Activated gamma-delta T cell treated with Interleukin-2 at 50 U/mL for 16 hours (primary cell): ENCODE measurements around the gene GAS2L3.
"Not testable (repeated sequence)": the region's sequence is repeated elsewhere in the genome, so short reads cannot be mapped to it uniquely, and the experiment has no call there.

ENCODE experiments used
- DNase-seq: peaks from one replicate; pipeline ENCODE4 v3.0.0-alpha.2; 2020

Gene GAS2L3

GRCh38 chr12:100573292-100574186 is at the start of gene GAS2L3:
Gene GAS2L3 (plus strand): TSS chr12:100573684. CDS start chr12:100594905, 21,221 bp downstream.
- peak; percentile 14 for DNase-seq

- no peak for DNase-seq
Measured at GRCh38 chr12:100528034-100528433, 45.5 kb upstream of the GAS2L3 start.

- no peak for DNase-seq
Measured at GRCh38 chr12:100528471-100529127, 44.9 kb upstream of the GAS2L3 start.

GRCh38 chr12:100529756-100530350 is 43.6 kb upstream of the GAS2L3 start:
- no peak for DNase-seq

- DNase-seq: no peak
Measured at GRCh38 chr12:100533376-100533775, 40.1 kb upstream of the GAS2L3 start.

GRCh38 chr12:100534625-100535227 is 38.8 kb upstream of the GAS2L3 start:
- no peak for DNase-seq

GRCh38 chr12:100539202-100539601 is 34.3 kb upstream of the GAS2L3 start:
- DNase-seq: no peak

- DNase-seq: no peak
Measured at GRCh38 chr12:100544165-100544564, 29.3 kb upstream of the GAS2L3 start.

GRCh38 chr12:100545092-100545491 is 28.4 kb upstream of the GAS2L3 start:
- no peak for DNase-seq

GRCh38 chr12:100553936-100554335 is 19.5 kb upstream of the GAS2L3 start:
- DNase-seq: no peak

GRCh38 chr12:100554608-100555077 is 18.8 kb upstream of the GAS2L3 start:
- DNase-seq: no peak

GRCh38 chr12:100555722-100556121 is 17.8 kb upstream of the GAS2L3 start:
- DNase-seq: no peak

- no peak for DNase-seq
Measured at GRCh38 chr12:100557357-100557756, 16.1 kb upstream of the GAS2L3 start.

- DNase-seq: not testable (repeated sequence)
Measured at GRCh38 chr12:100559261-100559660, 14.2 kb upstream of the GAS2L3 start.

- no peak for DNase-seq
Measured at GRCh38 chr12:100564090-100564489, 9.4 kb upstream of the GAS2L3 start.

- no peak for DNase-seq
Measured at GRCh38 chr12:100564905-100565467, 8.5 kb upstream of the GAS2L3 start.

GRCh38 chr12:100565987-100566545 is 7.4 kb upstream of the GAS2L3 start:
- no peak for DNase-seq

- no peak for DNase-seq
Measured at GRCh38 chr12:100566887-100567637, 6.4 kb upstream of the GAS2L3 start.

GRCh38 chr12:100567945-100568344 is 5.5 kb upstream of the GAS2L3 start:
- no peak for DNase-seq

- DNase-seq: no peak
Measured at GRCh38 chr12:100572184-100572583, 1.3 kb upstream of the GAS2L3 start.

- DNase-seq: no peak
Measured at GRCh38 chr12:100574187-100575074, 947 bp downstream of the GAS2L3 start.
